COLO668 (cell line): ENCODE data around the gene PCLO.
"Not testable (repeated sequence)": the region's sequence is repeated elsewhere in the genome, so short reads cannot be mapped to it uniquely, and the experiment has no call there.

Source experiments
- DNase-seq: peaks from one replicate; lab custom pipeline; 2025; ENCODE audit not compliant: unreplicated experiment; lab: John Stamatoyannopoulos, UW

Gene PCLO

DNA sequence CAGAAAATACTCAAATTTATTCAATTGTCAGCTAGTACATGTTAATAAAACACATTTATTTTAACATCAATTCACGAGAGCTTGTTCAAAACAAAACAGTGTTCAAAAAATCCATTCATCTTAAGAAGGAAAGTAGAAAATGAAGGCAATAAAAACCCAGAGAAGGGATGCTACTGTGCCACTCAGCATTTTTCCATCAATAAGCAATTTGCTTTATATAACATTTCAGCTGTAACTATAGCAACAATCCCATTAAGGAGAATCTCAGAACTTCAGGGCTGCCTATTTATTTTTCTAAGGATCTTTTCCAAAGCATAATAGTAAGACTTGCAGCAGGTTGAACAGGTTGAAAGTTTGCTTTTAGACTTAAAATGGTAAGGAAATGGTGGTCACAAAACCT, 190.5 kb downstream of the PCLO start:
- no peak for DNase-seq

DNA sequence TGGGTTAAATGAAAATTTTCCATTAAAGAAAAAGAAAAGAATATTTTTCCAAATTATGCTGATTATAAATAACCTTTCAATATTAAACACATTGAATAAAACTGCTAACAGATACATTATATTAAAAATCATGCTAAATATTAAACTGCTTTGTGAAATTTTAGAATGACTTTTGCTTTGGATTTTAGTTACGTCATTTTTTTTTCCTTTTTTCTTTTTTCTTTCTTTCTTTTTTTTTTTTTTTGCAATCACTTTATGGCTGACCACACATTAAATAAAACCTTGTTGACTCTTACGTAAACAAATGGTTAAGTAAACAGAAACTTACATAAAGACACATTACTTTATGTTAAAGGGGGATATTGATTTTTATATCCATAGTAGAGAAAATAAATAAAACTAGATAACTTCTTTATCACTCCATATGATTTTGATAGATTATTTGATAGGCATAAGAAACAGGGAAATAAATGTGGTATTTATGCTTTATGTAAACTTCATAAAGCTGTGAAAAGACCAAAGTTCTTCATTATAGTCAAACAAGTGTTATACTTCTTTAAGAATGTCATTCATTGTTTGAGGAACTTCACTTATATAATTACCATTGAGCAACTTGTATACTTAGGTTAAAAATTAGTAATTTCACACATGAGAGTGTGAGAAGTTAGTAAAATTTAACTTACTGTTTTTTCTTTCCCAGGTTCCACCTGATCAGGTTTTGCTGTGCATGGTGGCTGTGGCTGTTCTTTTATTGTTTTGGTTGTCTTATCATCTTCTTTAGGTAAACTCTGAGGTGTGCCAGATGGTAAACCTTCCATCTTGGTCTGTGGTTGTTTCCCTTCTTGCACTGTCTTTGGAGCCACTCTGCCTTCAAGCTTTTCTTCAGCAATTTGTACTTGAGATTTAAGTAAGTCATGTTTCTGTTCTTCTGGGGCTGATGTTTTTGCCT, 197.3 kb downstream of the PCLO start:
- no peak for DNase-seq

DNA sequence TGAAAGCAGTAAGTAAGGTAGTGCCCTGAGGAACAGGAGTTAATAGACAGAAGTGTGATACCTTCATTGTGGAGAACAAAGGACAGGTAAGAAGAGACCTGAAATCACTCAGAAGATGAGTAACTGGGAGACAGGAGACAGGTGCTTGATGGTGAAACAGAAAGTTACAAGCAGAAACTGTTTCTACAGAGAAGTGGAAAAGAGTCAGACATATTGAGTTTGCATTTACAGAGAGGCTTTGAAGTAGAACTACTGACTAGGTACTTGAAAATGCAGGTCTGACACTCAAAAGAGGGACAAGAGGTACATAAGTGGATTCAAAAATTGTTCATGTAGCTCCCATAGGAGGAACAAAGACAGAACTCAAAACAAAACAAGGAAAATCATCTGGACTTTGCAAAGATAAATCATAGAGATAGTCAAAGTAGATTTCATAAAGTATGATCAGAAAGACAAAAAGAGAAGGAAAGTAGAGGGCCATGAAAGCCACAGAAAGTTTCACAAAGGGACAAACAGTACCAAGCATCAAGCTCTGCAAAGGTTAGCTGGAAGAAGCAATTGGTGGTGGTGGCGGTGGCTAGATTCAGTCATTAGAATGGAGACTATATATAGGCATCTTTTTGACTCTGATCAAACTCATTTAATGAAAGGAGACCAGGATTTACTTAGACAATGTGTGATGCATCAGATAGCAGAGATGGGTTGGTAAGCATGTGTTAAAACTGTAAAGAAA, 198.4 kb downstream of the PCLO start:
- no peak for DNase-seq

DNA sequence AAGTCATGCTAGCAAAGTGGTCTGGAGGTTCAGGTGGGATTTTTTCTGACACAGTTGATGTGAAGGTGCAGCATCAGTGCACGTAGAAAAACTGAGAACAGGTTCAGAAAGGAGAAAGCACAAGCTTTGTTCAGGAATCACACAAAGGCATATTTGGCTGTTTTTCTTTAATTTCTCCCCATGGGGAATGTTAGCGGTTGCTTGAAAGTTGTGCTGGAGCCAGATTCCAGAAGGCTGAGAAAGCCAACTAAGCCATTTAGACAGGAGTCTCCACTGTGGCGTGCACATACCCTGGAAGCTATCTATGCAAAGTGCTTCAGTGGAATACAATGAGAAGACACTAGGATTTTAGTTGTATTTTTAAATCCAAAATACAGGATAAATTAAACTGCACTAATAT, 201.4 kb downstream of the PCLO start:
- no peak for DNase-seq

DNA sequence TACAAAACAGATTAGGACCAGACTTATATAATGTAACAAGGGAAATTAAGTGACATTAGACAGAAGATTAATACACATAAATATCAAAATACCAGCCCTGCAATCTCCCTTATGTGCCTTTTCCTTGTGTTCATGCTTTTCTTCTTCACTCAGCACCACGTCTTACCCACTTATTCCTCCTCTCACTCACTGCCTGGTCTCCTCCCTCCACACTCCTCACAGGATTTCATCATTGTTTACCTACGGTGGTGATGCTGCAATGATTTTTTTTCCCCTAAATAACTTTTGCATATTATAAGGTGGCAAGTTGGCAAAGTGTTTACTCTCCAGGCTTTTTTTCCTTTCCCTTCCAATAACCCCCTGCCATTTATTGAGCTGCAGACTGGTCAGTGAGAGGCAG, 203.2 kb downstream of the PCLO start:
- DNase-seq, result no peak

DNA sequence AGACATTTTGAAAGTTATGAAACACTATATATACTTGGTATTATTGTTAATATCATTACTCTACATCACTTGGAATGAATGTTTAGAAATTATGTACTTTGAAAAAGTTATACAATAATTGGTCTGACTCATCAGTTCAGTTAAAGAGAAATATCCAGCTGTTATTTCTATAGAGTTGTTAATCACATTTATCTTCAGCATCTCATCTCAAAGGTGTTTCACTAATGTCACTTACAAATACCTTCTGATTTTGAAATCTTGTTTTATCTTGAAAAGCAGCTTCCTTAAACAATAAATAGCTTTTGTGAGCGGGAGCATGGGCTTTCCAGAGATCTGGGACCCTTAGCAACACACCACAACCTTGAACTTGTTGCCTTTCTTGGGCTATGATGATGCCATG, 205.2 kb downstream of the PCLO start:
- no peak for DNase-seq

- DNase-seq, result no peak
Observed at GRCh38 chr7:82953324-82954027, 209.2 kb downstream of the PCLO start.

GRCh38 chr7:82950436-82950835, 212.2 kb downstream of the PCLO start:
- DNase-seq, result no peak

- DNase-seq, result no peak
Observed at GRCh38 chr7:82945480-82945879, 217.2 kb downstream of the PCLO start.

- no peak for DNase-seq
Observed at GRCh38 chr7:82945056-82945455, 217.6 kb downstream of the PCLO start.

DNA sequence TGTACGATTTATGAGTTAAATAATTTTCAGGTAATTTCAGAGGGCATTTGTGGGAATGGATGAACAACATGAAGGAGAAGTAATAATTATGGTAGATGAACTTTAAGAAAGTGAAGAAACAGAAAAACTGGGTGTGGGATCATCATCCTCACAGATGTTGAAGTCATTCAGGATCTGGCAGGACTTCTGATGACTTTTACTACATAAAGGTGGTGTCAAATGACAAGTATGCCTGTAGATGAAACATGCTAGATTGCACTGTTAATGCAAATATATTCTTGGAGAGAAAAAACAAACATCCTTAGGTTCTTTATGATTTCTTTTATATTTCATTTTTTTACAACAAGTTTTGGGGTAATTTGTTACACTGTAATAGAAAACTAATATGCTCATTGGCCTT, 230.2 kb downstream of the PCLO start:
- DNase-seq, result no peak

DNA sequence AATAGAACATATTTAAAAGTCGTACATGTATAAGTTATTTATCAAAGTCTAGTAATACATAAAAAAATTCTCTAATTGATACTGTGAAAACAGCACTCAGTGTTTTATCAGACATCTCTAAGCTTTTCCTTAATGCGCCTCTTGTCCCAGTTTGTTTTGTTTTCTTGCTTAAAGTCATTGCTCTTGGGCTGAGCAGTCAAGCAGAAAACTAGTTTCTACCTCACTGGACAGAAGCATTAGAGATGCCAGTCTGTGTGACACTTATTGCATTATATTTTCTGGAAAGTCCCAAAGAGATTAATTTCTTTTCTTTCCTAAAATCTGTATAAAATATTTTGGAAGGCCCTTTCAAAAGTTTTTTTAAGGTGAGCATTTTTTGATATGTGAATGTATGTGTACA, 236.2 kb downstream of the PCLO start:
- DNase-seq, result no peak

- no peak for DNase-seq
Observed at GRCh38 chr7:82925331-82925730, 237.4 kb downstream of the PCLO start.

GRCh38 chr7:82906502-82906901, 256.2 kb downstream of the PCLO start:
- no peak for DNase-seq

GRCh38 chr7:82904871-82905270, 257.8 kb downstream of the PCLO start:
- no peak for DNase-seq

- DNase-seq, result not testable (repeated sequence)
Observed at GRCh38 chr7:82901098-82901497, 261.6 kb downstream of the PCLO start.

GRCh38 chr7:82897500-82897899, 265.2 kb downstream of the PCLO start:
- no peak for DNase-seq

DNA sequence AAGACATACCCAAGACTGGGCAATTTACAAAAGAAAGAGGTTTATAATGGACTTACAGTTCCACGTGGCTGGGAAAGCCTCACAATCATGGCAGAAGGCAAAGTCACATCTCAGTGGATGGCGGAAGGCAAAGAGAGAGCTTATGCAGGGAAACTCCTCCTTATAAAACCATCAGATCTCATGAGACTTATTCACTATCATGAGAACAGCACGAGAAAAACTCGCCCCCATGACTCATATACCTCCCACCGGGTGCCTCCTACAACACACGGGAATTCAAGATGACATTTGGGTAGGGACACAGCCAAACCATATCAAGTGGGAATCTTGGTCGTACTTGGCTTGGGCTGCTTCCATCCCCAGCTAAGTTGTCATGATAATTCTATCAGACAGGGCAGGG, 268.3 kb downstream of the PCLO start:
- not testable (repeated sequence) for DNase-seq

DNA sequence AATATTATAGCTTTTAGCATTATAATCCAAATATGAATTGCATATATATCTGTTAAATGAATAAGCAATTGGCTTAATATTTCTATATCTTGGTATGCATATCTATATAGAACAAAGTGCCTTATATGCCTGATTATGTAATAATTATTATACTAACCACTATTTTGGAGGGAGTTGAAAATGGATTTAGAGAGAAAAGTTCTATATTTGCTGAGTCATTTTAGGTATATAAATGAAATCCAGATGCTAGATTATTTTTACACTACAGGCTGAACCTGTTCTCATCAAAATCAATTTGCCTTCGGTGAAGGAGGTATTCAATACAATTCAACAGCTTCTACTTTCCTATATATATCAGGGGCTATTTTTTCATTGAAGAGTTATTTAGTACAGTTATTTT, 276.4 kb downstream of the PCLO start:
- no peak for DNase-seq

- DNase-seq, result no peak
Observed at GRCh38 chr7:82865856-82866255, 296.8 kb downstream of the PCLO start.

DNA sequence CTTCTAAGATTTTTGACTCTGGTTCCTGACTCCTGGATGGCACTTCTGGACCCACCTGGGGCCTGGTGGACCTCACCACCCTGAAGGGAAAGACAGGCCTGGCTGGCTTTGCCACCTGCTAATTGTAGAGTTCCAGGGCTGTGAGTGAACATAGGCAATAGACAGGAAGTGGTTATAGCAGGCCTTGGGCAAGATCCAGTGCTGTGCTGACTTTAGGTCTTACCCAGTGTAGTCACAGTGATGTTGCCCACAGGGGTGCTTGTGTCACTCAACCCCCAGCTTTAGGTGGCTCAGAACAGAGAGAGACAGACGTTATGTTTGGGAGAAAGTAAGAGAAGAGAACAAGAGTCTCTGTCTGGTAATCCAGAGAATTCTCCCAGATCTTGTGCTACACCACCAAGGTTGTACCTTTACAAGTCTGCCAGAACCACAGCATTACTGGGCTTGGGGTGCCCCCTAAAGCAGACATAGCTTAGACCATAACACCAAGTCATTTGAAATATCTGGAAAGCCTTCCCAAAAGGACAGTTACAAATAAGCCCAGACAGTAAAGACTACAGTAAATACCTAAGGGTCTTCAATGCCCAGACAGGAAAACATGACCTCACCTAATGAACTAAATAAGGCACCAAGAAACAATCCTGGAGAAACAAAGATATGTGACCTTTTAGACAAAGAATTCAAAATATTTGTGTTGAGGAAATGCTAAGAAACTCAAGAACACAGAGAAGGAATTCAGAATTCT, 303.4 kb downstream of the PCLO start:
- DNase-seq, result no peak
